ENCODE measurements around the gene FKBP1A. TPM values are rescaled to one million over a fixed set of nuclear protein-coding genes. Genes with fewer than 3 reads are reported as not detected.

The FKBP1A gene
- total and polyA plus RNA-seq, 4 donors: 145 to 465 (median 277) TPM

DNA sequence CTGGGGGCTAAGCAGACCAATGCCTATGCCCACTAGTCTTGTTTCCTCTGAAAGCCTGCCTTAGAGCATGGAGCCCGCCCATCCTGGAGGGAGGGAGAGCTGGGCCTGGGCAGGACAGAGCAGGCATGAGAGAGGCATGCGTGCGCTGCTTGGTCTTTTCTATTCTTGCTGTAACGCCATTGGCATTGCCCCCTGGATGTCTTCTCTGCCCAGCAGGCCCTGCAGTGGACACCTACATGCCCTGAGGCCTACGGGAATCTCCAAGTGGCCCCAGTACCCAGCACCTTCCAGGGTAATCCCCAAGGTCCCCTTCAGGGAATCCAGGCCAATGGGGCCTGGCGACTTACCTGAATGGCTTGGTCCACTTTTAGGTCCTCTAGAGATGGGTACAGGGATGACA, 72.8 kb downstream of the FKBP1A start:
- H3K27me3 ChIP-seq (ENCODE audit: control insufficient read depth in 3 of 3, insufficient read depth in 3 of 3, low read length in 2 of 3): no peaks in the 10 kb centered on the region
- no peak overlapping the region for H3K9ac ChIP-seq (ENCODE audit: insufficient read depth in 1 of 2, low read length in 2 of 2)
- 93 to 97% methylated on average over 6 of the region's 6 CpGs for WGBS, 2 donors
- no peak for DNase-seq
- H3K27ac ChIP-seq (ENCODE audit: low read depth in 1 of 2, low read length in 1 of 2): no peak overlapping the region
- no peak overlapping the region for H3K4me3 ChIP-seq
- TF ChIP-seq, protein P1, sequence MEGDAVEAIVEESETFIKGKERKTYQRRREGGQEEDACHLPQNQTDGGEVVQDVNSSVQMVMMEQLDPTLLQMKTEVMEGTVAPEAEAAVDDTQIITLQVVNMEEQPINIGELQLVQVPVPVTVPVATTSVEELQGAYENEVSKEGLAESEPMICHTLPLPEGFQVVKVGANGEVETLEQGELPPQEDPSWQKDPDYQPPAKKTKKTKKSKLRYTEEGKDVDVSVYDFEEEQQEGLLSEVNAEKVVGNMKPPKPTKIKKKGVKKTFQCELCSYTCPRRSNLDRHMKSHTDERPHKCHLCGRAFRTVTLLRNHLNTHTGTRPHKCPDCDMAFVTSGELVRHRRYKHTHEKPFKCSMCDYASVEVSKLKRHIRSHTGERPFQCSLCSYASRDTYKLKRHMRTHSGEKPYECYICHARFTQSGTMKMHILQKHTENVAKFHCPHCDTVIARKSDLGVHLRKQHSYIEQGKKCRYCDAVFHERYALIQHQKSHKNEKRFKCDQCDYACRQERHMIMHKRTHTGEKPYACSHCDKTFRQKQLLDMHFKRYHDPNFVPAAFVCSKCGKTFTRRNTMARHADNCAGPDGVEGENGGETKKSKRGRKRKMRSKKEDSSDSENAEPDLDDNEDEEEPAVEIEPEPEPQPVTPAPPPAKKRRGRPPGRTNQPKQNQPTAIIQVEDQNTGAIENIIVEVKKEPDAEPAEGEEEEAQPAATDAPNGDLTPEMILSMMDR (IDR thresholded peaks at IDR 0.05; ENCODE audit: control extremely low read depth, extremely low read depth): no peak
- no peaks in the 10 kb centered on the region for H3K36me3 ChIP-seq (ENCODE audit: control insufficient read depth in 4 of 4, insufficient read depth in 4 of 4, low read length in 4 of 4)
- no peaks in the 10 kb centered on the region for H3K9me3 ChIP-seq (ENCODE audit: control insufficient read depth in 4 of 4, insufficient read depth in 3 of 4, low read length in 3 of 4)
- ATAC-seq (ENCODE audit: insufficient read depth, low FRiP score): no peak
- H3K4me1 ChIP-seq (ENCODE audit: control insufficient read depth in 5 of 5, insufficient read depth in 5 of 5, low read length in 5 of 5): peaks cover 0 to 12% (median 0%) of the 10 kb centered on the region in 5 donors

DNA sequence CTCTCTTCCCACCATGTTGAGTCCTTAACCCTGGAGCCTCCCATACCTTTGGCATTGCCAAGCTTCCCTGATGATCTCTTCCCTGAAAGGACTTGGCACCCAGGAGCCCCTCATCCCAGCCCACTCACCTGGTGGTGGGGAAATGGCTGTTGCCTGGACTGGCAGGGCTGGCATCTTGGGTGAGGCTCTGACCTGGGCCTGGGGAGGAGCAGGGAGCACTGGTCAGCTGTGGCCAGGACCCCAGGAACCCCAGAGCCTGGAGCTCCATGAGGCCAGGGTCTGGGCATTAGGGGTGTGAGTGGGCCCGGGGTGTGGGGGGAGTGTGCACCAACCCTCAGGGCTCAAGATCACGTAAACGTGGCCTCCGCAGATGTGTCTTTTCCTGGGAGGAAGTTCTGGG, 73.4 kb downstream of the FKBP1A start:
- Histone ChIP-seq H3K36me3 (ENCODE audit: control insufficient read depth in 4 of 4, insufficient read depth in 4 of 4, low read length in 4 of 4) (no peaks in the 10 kb centered on the region), H3K4me3 (no peak overlapping the region), H3K27me3 (ENCODE audit: control insufficient read depth in 3 of 3, insufficient read depth in 3 of 3, low read length in 2 of 3) (no peaks in the 10 kb centered on the region), H3K27ac (ENCODE audit: low read depth in 1 of 2, low read length in 1 of 2) (no peak overlapping the region), H3K4me1 (ENCODE audit: control insufficient read depth in 5 of 5, insufficient read depth in 5 of 5, low read length in 5 of 5) (peaks cover 0 to 12% (median 0%) of the 10 kb centered on the region in 5 donors), H3K9ac (ENCODE audit: insufficient read depth in 1 of 2, low read length in 2 of 2) (no peak overlapping the region), H3K9me3 (ENCODE audit: control insufficient read depth in 4 of 4, insufficient read depth in 3 of 4, low read length in 3 of 4) (no peaks in the 10 kb centered on the region)
- TF ChIP-seq, protein P1 (IDR thresholded peaks at IDR 0.05; ENCODE audit: control extremely low read depth, extremely low read depth): no peak
- no peak for DNase-seq
- no peak for ATAC-seq (ENCODE audit: insufficient read depth, low FRiP score)
- WGBS, 2 donors: 77 to 84% methylated on average over 4 of the region's 4 CpGs

DNA sequence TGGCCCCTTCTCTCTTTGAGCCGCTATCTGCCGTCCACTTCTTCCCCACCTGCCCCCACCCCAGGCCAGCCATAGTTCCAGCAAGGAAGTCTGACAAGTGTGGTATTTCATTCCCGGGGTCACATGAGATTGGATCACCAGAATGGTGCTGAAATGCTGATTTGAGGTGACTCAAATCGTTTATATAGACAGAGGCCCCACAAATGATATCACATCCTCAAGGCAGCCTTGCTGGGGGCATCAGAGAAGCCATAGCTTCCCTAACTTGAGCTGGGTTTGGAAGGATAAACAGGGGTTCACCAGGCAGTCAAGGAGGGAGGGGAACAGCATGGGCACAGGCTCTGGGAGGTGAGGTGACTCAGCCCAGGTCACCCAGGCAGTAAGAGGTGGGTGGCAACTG, 73.8 kb downstream of the FKBP1A start:
- TF ChIP-seq, protein P1 (IDR thresholded peaks at IDR 0.05; ENCODE audit: control extremely low read depth, extremely low read depth): no peak
- Histone ChIP-seq H3K4me3 (no peak overlapping the region), H3K9ac (ENCODE audit: insufficient read depth in 1 of 2, low read length in 2 of 2) (no peak overlapping the region), H3K27ac (ENCODE audit: low read depth in 1 of 2, low read length in 1 of 2) (no peak overlapping the region), H3K27me3 (ENCODE audit: control insufficient read depth in 3 of 3, insufficient read depth in 3 of 3, low read length in 2 of 3) (no peaks in the 10 kb centered on the region), H3K36me3 (ENCODE audit: control insufficient read depth in 4 of 4, insufficient read depth in 4 of 4, low read length in 4 of 4) (no peaks in the 10 kb centered on the region), H3K4me1 (ENCODE audit: control insufficient read depth in 5 of 5, insufficient read depth in 5 of 5, low read length in 5 of 5) (peaks cover 0 to 12% (median 0%) of the 10 kb centered on the region in 5 donors), H3K9me3 (ENCODE audit: control insufficient read depth in 4 of 4, insufficient read depth in 3 of 4, low read length in 3 of 4) (no peaks in the 10 kb centered on the region)
- 83 to 94% methylated on average over 4 of the region's 4 CpGs for WGBS, 2 donors
- no peak for ATAC-seq (ENCODE audit: insufficient read depth, low FRiP score)
- no peak for DNase-seq

Other genes starting within 250 kb of the FKBP1A start
- 10 to 100 TPM in 1 of 2 donors, 1 to 10 TPM in 1; 5.0 to 10.9 TPM for gene TMEM74B, start 208.1 kb downstream of the FKBP1A start, total RNA-seq
- gene TMEM74B, start 208.1 kb downstream of the FKBP1A start, polyA plus RNA-seq: 10 to 100 TPM in 1 of 2 donors, 1 to 10 TPM in 1; 2.3 to 10.3 TPM
- 1 to 10 TPM in 1 of 2 donors, under 1 TPM in 1; 0.37 to 1.0 TPM for gene C20orf202, start 189.6 kb downstream of the FKBP1A start, total RNA-seq
- under 1 TPM; 0.11 to 0.39 TPM for gene C20orf202, start 189.6 kb downstream of the FKBP1A start, polyA plus RNA-seq
- gene RAD21L1, start 167.0 kb downstream of the FKBP1A start, total RNA-seq: under 1 TPM in 1 of 2 donors, not detected in 1; 0.23 TPM
- gene RAD21L1, start 167.0 kb downstream of the FKBP1A start, polyA plus RNA-seq: under 1 TPM in 1 of 2 donors, not detected in 1; 0.02 TPM
- gene SNPH, start 126.8 kb downstream of the FKBP1A start, total RNA-seq: 1 to 10 TPM; 1.6 to 3.3 TPM
- 1 to 10 TPM; 1.2 to 2.6 TPM for gene SNPH, start 126.8 kb downstream of the FKBP1A start, polyA plus RNA-seq
- gene SDCBP2, start 63.9 kb downstream of the FKBP1A start, total RNA-seq: 10 to 100 TPM in 1 of 2 donors, 1 to 10 TPM in 1; 3.5 to 10.9 TPM
- 10 to 100 TPM; 14.2 to 18.1 TPM for gene SDCBP2, start 63.9 kb downstream of the FKBP1A start, polyA plus RNA-seq
- 10 to 100 TPM; 42.9 to 84.8 TPM for gene NSFL1C, start 73.8 kb upstream of the FKBP1A start, total RNA-seq
- gene NSFL1C, start 73.8 kb upstream of the FKBP1A start, polyA plus RNA-seq: 10 to 100 TPM; 39.0 to 63.3 TPM
- 10 to 100 TPM in 1 of 2 donors, 1 to 10 TPM in 1; 4.7 to 18.5 TPM for gene SIRPB2, start 98.4 kb upstream of the FKBP1A start, total RNA-seq
- gene SIRPB2, start 98.4 kb upstream of the FKBP1A start, polyA plus RNA-seq: 10 to 100 TPM in 1 of 2 donors, 1 to 10 TPM in 1; 3.9 to 30.9 TPM
- gene SIRPD, start 164.7 kb upstream of the FKBP1A start, total RNA-seq: under 1 TPM; 0.28 to 0.86 TPM
- 1 to 10 TPM in 1 of 2 donors, under 1 TPM in 1; 0.75 to 1.9 TPM for gene SIRPD, start 164.7 kb upstream of the FKBP1A start, polyA plus RNA-seq
- gene SIRPB1, start 227.0 kb upstream of the FKBP1A start, total RNA-seq: 10 to 100 TPM in 1 of 2 donors, 1 to 10 TPM in 1; 1.2 to 45.6 TPM
- gene SIRPB1, start 227.0 kb upstream of the FKBP1A start, polyA plus RNA-seq: 10 to 100 TPM in 1 of 2 donors, 1 to 10 TPM in 1; 2.5 to 25.2 TPM

Data from lung (tissue), 12 donors.